ENCODE data around the gene CHTF18. TPM values are rescaled to one million over a fixed set of nuclear protein-coding genes. Genes with fewer than 3 reads are reported as not detected.

CHTF18 gene
- total RNA-seq, 2 experiments from 2014 or later: 125 to 146 TPM

DNA sequence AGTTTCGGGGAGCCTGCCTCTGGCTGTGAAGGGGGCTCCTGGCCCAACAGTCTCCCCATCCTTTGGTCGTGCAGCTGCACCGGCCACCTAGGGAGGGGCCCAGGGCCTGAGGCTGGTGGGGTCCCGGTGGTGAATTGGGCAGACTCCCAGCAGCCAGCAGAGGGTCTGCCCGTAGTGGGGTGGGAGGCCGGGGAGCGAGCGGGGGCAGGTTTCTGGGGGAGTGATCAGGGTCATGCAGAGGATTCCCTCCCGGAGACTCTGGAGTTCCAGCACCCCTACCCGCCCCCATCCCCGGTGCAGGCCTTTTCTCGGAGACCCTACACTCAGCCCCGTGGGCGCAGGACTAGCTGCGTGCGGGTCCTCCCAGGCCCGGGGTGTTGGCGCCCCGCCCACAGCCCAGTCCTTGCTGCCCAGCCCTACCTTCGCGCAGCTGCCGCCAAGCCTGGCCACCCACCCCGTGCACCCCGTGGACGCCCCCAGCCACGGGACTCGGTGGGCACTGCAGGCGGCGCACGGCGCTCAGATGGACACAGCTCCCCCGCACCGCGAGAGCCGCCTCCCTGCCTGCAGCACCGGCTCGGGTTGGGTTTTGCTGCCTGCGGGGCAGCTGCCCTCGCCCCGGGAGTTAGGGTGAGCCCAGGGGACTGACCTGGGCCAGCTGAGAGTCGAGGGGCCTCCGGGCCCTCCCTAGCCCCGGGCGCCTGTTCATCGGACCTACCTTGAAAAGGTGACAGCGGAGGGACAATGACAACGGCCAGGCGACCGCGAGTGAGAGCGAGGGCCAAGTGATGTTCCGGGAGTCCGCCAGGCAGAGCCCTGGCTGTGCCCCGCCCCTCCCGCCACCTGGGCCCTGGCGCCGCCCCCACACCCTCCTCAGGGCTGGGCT is 11.8 kb downstream of the CHTF18 start, which contains the start of gene GNG13:
TSS of gene GNG13 (minus strand) at position 787 of the 886 bp plus-strand sequence. CDS start 1,657 bp downstream, outside the sequence.
- Histone ChIP-seq H3K9me2 (ENCODE audit: insufficient read depth, low read length) (no peaks in the 10 kb centered on the region), H4K20me1 (ENCODE audit: insufficient read depth, low read length) (no peaks in the 10 kb centered on the region), H3K36me3 (ENCODE audit: insufficient read depth, low read length) (peaks cover 33% of the 10 kb centered on the region), H3K4me1 (ENCODE audit: insufficient read depth, low read length, poor library complexity, severe bottlenecking) (peaks cover 6% of the 10 kb centered on the region), H3K79me2 (ENCODE audit: insufficient read depth, low read depth, low read length) (no peaks in the 10 kb centered on the region), H3K4me3 (ENCODE audit: low read depth, low read length, poor library complexity, severe bottlenecking) (no peak within 1 kb of the TSS), H3K27ac (ENCODE audit: low read depth, low read length, poor library complexity, severe bottlenecking) (no peak within 1 kb of the TSS), H3K9me3 (ENCODE audit: low read length) (no peaks in the 10 kb centered on the region), H2AFZ (ENCODE audit: low read length) (no peak within 1 kb of the TSS), H3K4me2 (ENCODE audit: low read length) (no peak within 1 kb of the TSS)
- BruUV-seq (replicated peaks): no TSS peak
- no peak for TF ChIP-seq EZH2phosphoT487 (IDR thresholded peaks at IDR 0.05; ENCODE audit: borderline replicate concordance, low read depth, low read length)
- TF ChIP-seq, protein P1, sequence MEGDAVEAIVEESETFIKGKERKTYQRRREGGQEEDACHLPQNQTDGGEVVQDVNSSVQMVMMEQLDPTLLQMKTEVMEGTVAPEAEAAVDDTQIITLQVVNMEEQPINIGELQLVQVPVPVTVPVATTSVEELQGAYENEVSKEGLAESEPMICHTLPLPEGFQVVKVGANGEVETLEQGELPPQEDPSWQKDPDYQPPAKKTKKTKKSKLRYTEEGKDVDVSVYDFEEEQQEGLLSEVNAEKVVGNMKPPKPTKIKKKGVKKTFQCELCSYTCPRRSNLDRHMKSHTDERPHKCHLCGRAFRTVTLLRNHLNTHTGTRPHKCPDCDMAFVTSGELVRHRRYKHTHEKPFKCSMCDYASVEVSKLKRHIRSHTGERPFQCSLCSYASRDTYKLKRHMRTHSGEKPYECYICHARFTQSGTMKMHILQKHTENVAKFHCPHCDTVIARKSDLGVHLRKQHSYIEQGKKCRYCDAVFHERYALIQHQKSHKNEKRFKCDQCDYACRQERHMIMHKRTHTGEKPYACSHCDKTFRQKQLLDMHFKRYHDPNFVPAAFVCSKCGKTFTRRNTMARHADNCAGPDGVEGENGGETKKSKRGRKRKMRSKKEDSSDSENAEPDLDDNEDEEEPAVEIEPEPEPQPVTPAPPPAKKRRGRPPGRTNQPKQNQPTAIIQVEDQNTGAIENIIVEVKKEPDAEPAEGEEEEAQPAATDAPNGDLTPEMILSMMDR (conservative IDR thresholded peaks at IDR 0.05; ENCODE audit: low read length): no peak
- ChIA-PET CTCF (ENCODE audit: unreplicated experiment) (no interaction called here), POLR2A (no interaction called here)
- intact Hi-C loops (cut with micrococcal nuclease; ENCODE audit: unreplicated experiment): no loop called here
- DNase-seq (ENCODE audit: low spot score): no peak

DNA sequence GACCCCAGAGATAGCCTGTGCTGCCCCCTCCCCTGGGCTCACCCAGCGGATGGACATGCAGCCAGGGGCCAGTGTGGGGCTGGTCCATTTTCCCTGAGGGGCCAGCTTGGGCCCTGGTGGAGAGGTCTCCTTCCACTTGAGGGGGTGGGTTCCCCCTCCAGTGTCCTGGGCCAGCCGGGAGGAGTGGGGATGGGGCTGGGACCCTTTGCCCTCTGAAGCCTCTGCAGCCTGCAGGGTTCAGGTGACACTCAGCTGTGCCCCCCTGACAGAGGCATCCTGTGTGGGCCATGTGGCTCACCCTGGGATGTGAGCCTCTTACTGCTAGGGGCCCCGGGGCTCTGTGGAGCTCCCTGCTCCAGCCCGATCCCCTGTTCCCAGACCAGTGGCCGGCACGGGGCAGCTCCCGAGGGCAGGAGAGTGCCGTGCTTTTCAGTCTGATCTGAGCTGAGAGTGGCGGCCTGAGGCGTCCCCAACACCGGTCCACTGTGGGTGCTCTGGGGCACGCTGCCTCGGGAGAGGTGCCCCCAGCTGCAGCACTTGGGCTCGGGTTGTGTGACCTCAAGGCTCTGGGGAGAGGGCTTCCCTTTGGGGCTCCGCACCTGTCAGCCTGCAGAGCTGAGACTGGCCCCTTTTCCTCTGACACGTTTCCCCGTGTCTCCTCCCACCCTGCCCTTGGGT is 12.6 kb downstream of the CHTF18 start:
- H3K27ac ChIP-seq (ENCODE audit: low read depth, low read length, poor library complexity, severe bottlenecking): no peak overlapping the region
- ChIA-PET POLR2A (no interaction called here), CTCF (ENCODE audit: unreplicated experiment) (no interaction called here)
- no peaks in the 10 kb centered on the region for H3K9me2 ChIP-seq (ENCODE audit: insufficient read depth, low read length)
- intact Hi-C loops (cut with micrococcal nuclease; ENCODE audit: unreplicated experiment): no loop called here
- no peaks in the 10 kb centered on the region for H3K79me2 ChIP-seq (ENCODE audit: insufficient read depth, low read depth, low read length)
- DNase-seq (ENCODE audit: low spot score): no peak
- no peak overlapping the region for H3K4me2 ChIP-seq (ENCODE audit: low read length)
- TF ChIP-seq EZH2phosphoT487 (IDR thresholded peaks at IDR 0.05; ENCODE audit: borderline replicate concordance, low read depth, low read length): no peak
- TF ChIP-seq, protein P1 (conservative IDR thresholded peaks at IDR 0.05; ENCODE audit: low read length): no peak
- no peaks in the 10 kb centered on the region for H4K20me1 ChIP-seq (ENCODE audit: insufficient read depth, low read length)
- BruUV-seq (replicated peaks): no TSS peak
- no peak overlapping the region for H2AFZ ChIP-seq (ENCODE audit: low read length)
- H3K4me3 ChIP-seq (ENCODE audit: low read depth, low read length, poor library complexity, severe bottlenecking): no peak overlapping the region
- H3K36me3 ChIP-seq (ENCODE audit: insufficient read depth, low read length): peaks cover 29% of the 10 kb centered on the region
- no peaks in the 10 kb centered on the region for H3K9me3 ChIP-seq (ENCODE audit: low read length)
- H3K4me1 ChIP-seq (ENCODE audit: insufficient read depth, low read length, poor library complexity, severe bottlenecking): peaks cover 6% of the 10 kb centered on the region

Measured in OCI-LY7 (cell line).